Trophoblast cell (in vitro differentiated cells and primary cell): Measurements from ENCODE around the gene TMC2.
A peak's percentile ranks its signal among the peaks of the same experiment; 100 is the strongest.

Experiments
- DNase-seq, 2 donors: peaks; one replicate each; pipeline ENCODE4 v3.0.0-alpha.2; 2016
- H2AFZ ChIP-seq: 2 replicates; pipeline ENCODE4 v1.6.1; 2013; ENCODE audit warnings: low read length, moderate library complexity, mild to moderate bottlenecking; ENCODE audit not compliant: insufficient read depth, poor library complexity
- H2AK5ac ChIP-seq: 2 replicates; pipeline ENCODE4 v1.6.1; 2013; ENCODE audit warnings: mild to moderate bottlenecking, low read length
- H2BK120ac ChIP-seq: 2 replicates; pipeline ENCODE4 v1.6.1; 2013; ENCODE audit warnings: low read length, mild to moderate bottlenecking, moderate library complexity; ENCODE audit not compliant: insufficient read depth, poor library complexity
- H2BK12ac ChIP-seq: 2 replicates; pipeline ENCODE4 v1.6.1; 2013; ENCODE audit warnings: mild to moderate bottlenecking, low read length, moderate library complexity
- H2BK5ac ChIP-seq: 2 replicates; pipeline ENCODE4 v1.6.1; 2013; ENCODE audit warnings: low read length, low read depth, moderate library complexity, mild to moderate bottlenecking; ENCODE audit not compliant: poor library complexity
- H3K14ac ChIP-seq: 2 replicates; pipeline ENCODE4 v1.6.1; 2013; ENCODE audit warnings: mild to moderate bottlenecking, low read length
- H3K18ac ChIP-seq: 2 replicates; pipeline ENCODE4 v1.6.1; 2013; ENCODE audit warnings: mild to moderate bottlenecking, low read length
- H3K23ac ChIP-seq: 2 replicates; pipeline ENCODE4 v1.6.1; 2013; ENCODE audit warnings: low read length
- H3K27ac ChIP-seq: 2 replicates; pipeline ENCODE4 v1.5.1; 2013; ENCODE audit warnings: low read depth, mild to moderate bottlenecking, inconsistent platforms, low read length, moderate library complexity
- H3K27me3 ChIP-seq: 2 replicates; pipeline ENCODE4 v1.6.1; 2013; ENCODE audit warnings: inconsistent platforms, mild to moderate bottlenecking, low read length, moderate library complexity; ENCODE audit not compliant: insufficient read depth
- H3K36me3 ChIP-seq, 2 experiments: 1 replicate in 1 of 2; 2 replicates in 1 of 2; pipeline ENCODE4 v1.6.1; 2013; ENCODE audit warnings: low read length in 2 of 2, mild to moderate bottlenecking in 2 of 2, moderate library complexity in 1 of 2; ENCODE audit not compliant: insufficient read depth in 2 of 2, control insufficient read depth in 1 of 2
- H3K4ac ChIP-seq: 2 replicates; pipeline ENCODE4 v1.6.1; 2013; ENCODE audit warnings: low read depth, mild to moderate bottlenecking, low read length, moderate library complexity
- H3K4me1 ChIP-seq, 2 experiments: 1 replicate in 1 of 2; 2 replicates in 1 of 2; pipeline ENCODE4 v1.6.1; 2013; ENCODE audit warnings: low read length in 2 of 2, mild to moderate bottlenecking in 2 of 2, moderate library complexity in 1 of 2; ENCODE audit not compliant: insufficient read depth in 2 of 2, control insufficient read depth in 1 of 2
- H3K4me2 ChIP-seq: 2 replicates; pipeline ENCODE4 v1.6.1; 2013; ENCODE audit warnings: inconsistent platforms, mild to moderate bottlenecking, low read length, moderate library complexity
- H3K4me3 ChIP-seq: 2 replicates; pipeline ENCODE4 v1.5.1; 2013; ENCODE audit warnings: mild to moderate bottlenecking, low read depth, low read length, inconsistent platforms
- H3K79me1 ChIP-seq: one replicate; pipeline ENCODE4 v1.6.1; 2013; ENCODE audit warnings: low read length
- H3K79me2 ChIP-seq: 2 replicates; pipeline ENCODE4 v1.6.1; 2013; ENCODE audit warnings: low read length, mild to moderate bottlenecking; ENCODE audit not compliant: control insufficient read depth, insufficient read depth, poor library complexity
- H3K9ac ChIP-seq: 2 replicates; pipeline ENCODE4 v1.6.1; 2013; ENCODE audit warnings: mild to moderate bottlenecking, low read length
- H3K9me3 ChIP-seq: 2 replicates; pipeline ENCODE4 v1.6.1; 2013; ENCODE audit warnings: low read depth, mild to moderate bottlenecking, control low read depth, inconsistent platforms, low read length; ENCODE audit not compliant: insufficient read depth
- H4K12ac ChIP-seq: 2 replicates; pipeline ENCODE4 v1.6.1; 2013; ENCODE audit warnings: low read depth, mild to moderate bottlenecking, low read length, moderate library complexity
- H4K8ac ChIP-seq: 2 replicates; pipeline ENCODE4 v1.6.1; 2013; ENCODE audit warnings: low read depth, mild to moderate bottlenecking, low read length, moderate library complexity
- H4K91ac ChIP-seq: one replicate; pipeline ENCODE4 v1.6.1; 2013; ENCODE audit warnings: low read depth, mild to moderate bottlenecking, low read length, moderate library complexity
- WGBS: extraction: QIAGEN DNeasy Blood & Tissue Kit; methylation state at CpG from one replicate; pipeline ENCODE4 v1.1.7; 2013; ENCODE audit warnings: missing lambda C conversion rate; ENCODE audit not compliant: insufficient read length, insufficient coverage; ENCODE audit errors: extremely low coverage; 5-methylcytosine and 5-hydroxymethylcytosine counted together

The TMC2 gene

DNA sequence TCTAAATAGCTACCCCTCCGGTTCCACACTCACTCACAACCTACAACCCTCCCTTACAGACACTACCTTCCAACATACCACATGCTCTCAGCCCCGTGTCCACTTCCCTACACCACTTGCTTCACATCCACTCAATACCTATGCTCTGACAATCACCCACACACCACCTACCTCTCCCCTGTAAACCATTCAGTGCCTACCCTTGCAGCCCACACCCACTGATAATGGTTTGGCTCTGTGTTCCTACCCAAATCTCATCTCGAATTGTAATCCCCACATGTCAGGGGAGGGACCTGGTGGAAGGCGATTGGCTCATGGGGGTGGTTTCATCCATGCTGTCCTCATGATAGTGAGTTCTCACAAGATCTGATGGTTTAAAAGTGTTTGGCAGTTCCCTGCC, 17.8 kb upstream of the TMC2 start:
- no CpG with 5 or more reads among the region's 4 CpGs for WGBS
- no peak overlapping the region for H4K8ac ChIP-seq
- no peak overlapping the region for H3K18ac ChIP-seq
- no peak overlapping the region for H2BK5ac ChIP-seq
- no peaks in the 10 kb centered on the region for H3K36me3 ChIP-seq
- H2AFZ ChIP-seq = no peak overlapping the region
- no peak overlapping the region for H4K12ac ChIP-seq
- H3K27ac ChIP-seq = no peak overlapping the region
- no peaks in the 10 kb centered on the region for H3K4me1 ChIP-seq
- H2AK5ac ChIP-seq = no peak overlapping the region
- no peak overlapping the region for H3K14ac ChIP-seq
- H3K79me2 ChIP-seq = no peaks in the 10 kb centered on the region
- DNase-seq = no peak
- no peak overlapping the region for H3K9ac ChIP-seq
- H3K27me3 ChIP-seq = peaks cover 5% of the 10 kb centered on the region
- no peak overlapping the region for H2BK12ac ChIP-seq
- no peak overlapping the region for H4K91ac ChIP-seq
- no peaks in the 10 kb centered on the region for H3K9me3 ChIP-seq
- no peak overlapping the region for H3K4me2 ChIP-seq
- no peak overlapping the region for H3K4me3 ChIP-seq
- no peaks in the 10 kb centered on the region for H3K79me1 ChIP-seq
- H3K4ac ChIP-seq = no peak overlapping the region
- no peak overlapping the region for H2BK120ac ChIP-seq
- H3K23ac ChIP-seq = peak overlapping the region; percentile 97

DNA sequence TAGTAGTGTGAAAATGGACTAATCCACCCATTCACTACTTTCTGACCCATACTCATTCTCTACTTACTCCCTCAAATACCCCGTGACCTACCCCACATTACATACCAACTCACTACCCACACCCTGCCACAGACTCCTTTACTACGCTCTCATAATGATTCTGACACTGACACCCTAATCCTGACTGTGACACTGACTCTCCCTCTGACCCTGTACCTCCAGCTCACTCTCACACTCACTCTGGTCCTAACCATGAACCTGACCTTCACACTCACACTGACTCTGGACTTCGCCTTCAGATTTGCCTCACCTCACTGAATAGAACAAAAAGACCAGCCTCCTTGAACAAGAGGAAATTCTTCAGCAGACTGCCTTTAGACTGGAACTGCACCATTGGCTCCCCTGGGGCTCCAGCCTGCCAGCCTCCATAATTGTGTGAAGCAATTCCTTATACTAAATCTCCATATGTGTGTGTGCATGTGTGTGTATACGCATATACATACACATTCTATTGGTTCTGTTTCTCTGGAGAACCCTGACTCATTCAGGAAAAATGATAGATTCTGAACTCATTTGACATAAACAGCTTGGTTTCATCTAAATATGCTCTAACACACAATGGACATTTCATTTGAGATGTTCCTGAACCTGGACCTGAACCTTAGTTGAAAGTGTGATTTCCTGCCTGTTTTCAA, 17.1 kb upstream of the TMC2 start:
- H3K79me2 ChIP-seq = no peaks in the 10 kb centered on the region

DNA sequence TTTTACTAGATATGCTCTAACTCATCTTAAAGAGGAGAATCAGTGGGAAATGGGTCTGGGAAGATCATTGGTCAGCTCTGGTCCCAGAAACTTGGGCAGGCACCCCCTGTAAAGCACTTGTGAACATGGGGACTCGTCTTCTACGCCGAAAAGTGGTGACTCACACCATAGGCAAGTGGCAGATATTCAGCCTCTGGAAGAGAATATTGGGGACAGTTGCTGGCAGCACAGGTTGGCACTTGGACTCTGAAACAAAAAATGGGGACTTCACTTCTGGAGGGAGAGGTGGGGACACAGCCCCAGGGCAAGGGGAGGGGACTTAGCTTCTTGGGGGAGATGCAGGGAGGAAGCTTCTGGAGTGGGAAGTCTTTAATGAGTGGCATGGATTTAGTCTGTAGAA, 15.8 kb upstream of the TMC2 start:
- Histone ChIP-seq H2AFZ (no peak overlapping the region), H3K36me3 (no peaks in the 10 kb centered on the region), H3K4me1 (peaks cover 0 to 4% of the 10 kb centered on the region in 2 experiments), H4K8ac (no peak overlapping the region), H3K14ac (no peak overlapping the region), H3K4me3 (no peak overlapping the region), H3K4ac (no peak overlapping the region), H3K27ac (no peak overlapping the region), H2AK5ac (no peak overlapping the region), H4K12ac (no peak overlapping the region), H3K79me2 (peaks cover 3% of the 10 kb centered on the region), H3K27me3 (peaks cover 10% of the 10 kb centered on the region), H2BK120ac (no peak overlapping the region), H3K4me2 (no peak overlapping the region), H3K18ac (no peak overlapping the region), H3K9ac (no peak overlapping the region), H2BK5ac (no peak overlapping the region), H4K91ac (no peak overlapping the region), H3K79me1 (peaks cover 7% of the 10 kb centered on the region), H3K23ac (no peak overlapping the region), H3K9me3 (no peaks in the 10 kb centered on the region), H2BK12ac (no peak overlapping the region)
- DNase-seq = no peak
- no CpG with 5 or more reads among the region's 3 CpGs for WGBS

More for the DNA sequence above, 17.1 kb upstream of the TMC2 start:
- Histone ChIP-seq H3K4me2 (no peak overlapping the region), H2BK5ac (no peak overlapping the region), H3K9ac (no peak overlapping the region), H3K79me1 (no peaks in the 10 kb centered on the region), H3K23ac (no peak overlapping the region), H3K27me3 (peaks cover 5% of the 10 kb centered on the region), H2AK5ac (no peak overlapping the region), H2AFZ (no peak overlapping the region), H3K18ac (no peak overlapping the region), H2BK12ac (no peak overlapping the region), H4K12ac (no peak overlapping the region), H3K9me3 (no peaks in the 10 kb centered on the region), H3K4ac (no peak overlapping the region), H4K91ac (no peak overlapping the region), H3K4me1 (no peaks in the 10 kb centered on the region), H3K27ac (no peak overlapping the region), H4K8ac (no peak overlapping the region), H3K4me3 (no peak overlapping the region), H3K14ac (no peak overlapping the region), H3K36me3 (no peaks in the 10 kb centered on the region), H2BK120ac (no peak overlapping the region)
- WGBS = 100% methylated on average over 2 of the region's 4 CpGs
- no peak for DNase-seq

DNA sequence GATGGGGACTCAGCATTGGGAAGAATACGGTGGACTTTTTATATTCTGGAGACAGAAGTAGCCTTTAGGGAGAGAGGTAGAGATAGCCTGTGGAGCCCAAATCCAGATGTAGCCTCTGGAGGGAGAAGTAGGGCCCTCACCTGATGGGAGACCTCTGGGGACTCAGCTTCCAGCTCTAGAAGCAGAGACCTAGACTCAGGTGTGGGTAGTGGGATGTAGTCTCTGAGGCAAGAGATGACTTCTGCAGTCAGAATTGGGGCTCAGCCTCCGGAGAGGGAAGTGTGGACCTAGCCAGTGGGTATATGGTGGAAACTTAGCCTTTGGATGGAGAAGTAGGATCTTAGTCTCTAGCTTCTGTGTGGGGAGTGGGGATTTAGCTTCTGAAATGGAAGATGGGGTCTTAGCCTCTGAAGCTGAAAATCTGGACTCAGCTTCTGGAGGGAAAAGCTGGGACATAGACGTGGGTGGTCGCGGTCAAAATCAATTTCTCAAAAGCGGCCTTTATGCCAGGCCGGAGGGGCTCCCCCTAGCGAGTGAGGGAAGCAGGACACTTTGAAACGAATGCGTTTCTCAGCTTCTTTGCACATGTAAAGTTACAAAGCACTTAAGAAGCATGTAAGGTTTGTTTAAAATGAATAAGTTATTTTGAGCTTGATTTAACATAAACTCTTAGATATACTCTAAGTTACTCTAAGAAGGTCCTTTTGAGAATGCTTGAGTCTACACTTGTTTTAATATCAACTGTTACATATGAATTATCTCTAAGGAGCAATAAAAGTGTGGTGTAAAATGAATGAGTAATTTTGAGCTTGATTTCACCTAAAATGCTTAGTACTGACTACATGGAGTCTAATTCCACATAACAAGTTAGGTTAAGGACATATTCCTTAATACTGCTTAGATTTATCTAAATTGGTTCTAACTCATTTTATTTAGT, 14.7 kb upstream of the TMC2 start:
- H3K9me3 ChIP-seq = no peaks in the 10 kb centered on the region
- no peak overlapping the region for H3K18ac ChIP-seq
- peaks cover 3% of the 10 kb centered on the region for H3K79me2 ChIP-seq
- DNase-seq = peak in 1 of 2 donors; percentile 67
- H4K91ac ChIP-seq = no peak overlapping the region
- H4K12ac ChIP-seq = no peak overlapping the region
- no peak overlapping the region for H3K23ac ChIP-seq
- H2BK12ac ChIP-seq = no peak overlapping the region
- H3K27me3 ChIP-seq = peaks cover 8% of the 10 kb centered on the region
- H3K36me3 ChIP-seq = no peaks in the 10 kb centered on the region
- H3K79me1 ChIP-seq = peaks cover 7% of the 10 kb centered on the region
- no peak overlapping the region for H3K4me2 ChIP-seq
- no peak overlapping the region for H2AK5ac ChIP-seq
- no peak overlapping the region for H2BK5ac ChIP-seq
- WGBS = no CpG with 5 or more reads among the region's 10 CpGs
- H3K9ac ChIP-seq = no peak overlapping the region
- H3K4me3 ChIP-seq = no peak overlapping the region
- no peak overlapping the region for H3K14ac ChIP-seq
- H3K4ac ChIP-seq = no peak overlapping the region
- H2AFZ ChIP-seq = no peak overlapping the region
- H3K27ac ChIP-seq = no peak overlapping the region
- H4K8ac ChIP-seq = no peak overlapping the region
- H3K4me1 ChIP-seq = peaks cover 0 to 4% of the 10 kb centered on the region in 2 experiments
- no peak overlapping the region for H2BK120ac ChIP-seq
